Activated naive CD8-positive, alpha-beta T cell treated with anti-CD3 and anti-CD28 coated beads, Interleukin-2, amount 50 U/mL, for 24 hours (primary cell): ENCODE results near the gene CENPN.
A peak's percentile ranks its signal among the peaks of the same experiment; 100 is the strongest.

Source experiments
- ATAC-seq: fragments of 150-1000 bp; cut with Tn5 transposase; one replicate; pipeline ENCODE4 v1.10.0; 2021
- DNase-seq: peaks from one replicate; pipeline ENCODE4 v3.0.0; 2021
- H3K27ac Mint-ChIP-seq: one replicate; pipeline ENCODE4 v1.8.0; 2021; ENCODE audit warnings: mild to moderate bottlenecking, mixed read lengths
- H3K27me3 Mint-ChIP-seq: one replicate; pipeline ENCODE4 v1.8.0; 2021; ENCODE audit warnings: mixed read lengths
- H3K36me3 Mint-ChIP-seq: one replicate; pipeline ENCODE4 v1.8.0; 2021; ENCODE audit warnings: low read depth, mixed read lengths
- H3K4me1 Mint-ChIP-seq: one replicate; pipeline ENCODE4 v1.8.0; 2021; ENCODE audit warnings: mixed read lengths
- H3K4me3 Mint-ChIP-seq: one replicate; pipeline ENCODE4 v1.8.0; 2021; ENCODE audit warnings: mild to moderate bottlenecking, moderate library complexity, mixed read lengths
- H3K9me3 Mint-ChIP-seq: one replicate; pipeline ENCODE4 v1.8.0; 2021; ENCODE audit warnings: mixed read lengths

Gene CENPN

GRCh38 chr16:81035398-81035974 is 28.5 kb downstream of the CENPN start, which contains the start of gene ATMIN:
Gene ATMIN (plus strand): TSS chr16:81035842. CDS start chr16:81035871, 29 bp downstream.
- Mint-ChIP-seq H3K27ac (peak within 1 kb of the TSS; percentile 72), H3K9me3 (no peaks in the 10 kb centered on the region), H3K4me3 (peak within 1 kb of the TSS; percentile 84), H3K27me3 (no peaks in the 10 kb centered on the region), H3K36me3 (peaks cover 25% of the 10 kb centered on the region), H3K4me1 (peaks cover 21% of the 10 kb centered on the region)
- ATAC-seq, result peak; percentile 95
- peak; percentile 90 for DNase-seq

- Mint-ChIP-seq H3K4me1 (peaks cover 21% of the 10 kb centered on the region), H3K27me3 (no peaks in the 10 kb centered on the region), H3K9me3 (no peaks in the 10 kb centered on the region), H3K36me3 (peaks cover 24% of the 10 kb centered on the region), H3K27ac (no peak overlapping the region), H3K4me3 (peak overlapping the region; percentile 84)
- ATAC-seq, result peak; percentile 55
- DNase-seq, result peak; percentile 38
Observed at GRCh38 chr16:81035975-81036750, 29.1 kb downstream of the CENPN start.

GRCh38 chr16:81036751-81037350 is 29.8 kb downstream of the CENPN start:
- no peaks in the 10 kb centered on the region for H3K9me3 Mint-ChIP-seq
- no peak overlapping the region for H3K27ac Mint-ChIP-seq
- no peak for DNase-seq
- H3K36me3 Mint-ChIP-seq, result peaks cover 22% of the 10 kb centered on the region
- no peaks in the 10 kb centered on the region for H3K27me3 Mint-ChIP-seq
- no peak for ATAC-seq
- H3K4me3 Mint-ChIP-seq, result peak overlapping the region; percentile 84
- H3K4me1 Mint-ChIP-seq, result peaks cover 21% of the 10 kb centered on the region

- Mint-ChIP-seq H3K27me3 (no peaks in the 10 kb centered on the region), H3K9me3 (no peaks in the 10 kb centered on the region), H3K36me3 (peaks cover 36% of the 10 kb centered on the region), H3K4me1 (peaks cover 21% of the 10 kb centered on the region), H3K27ac (no peak overlapping the region), H3K4me3 (no peak overlapping the region)
- DNase-seq (no peak), ATAC-seq (no peak)
Observed at GRCh38 chr16:81040131-81040530, 33.1 kb downstream of the CENPN start.

GRCh38 chr16:81040842-81041241 is 33.8 kb downstream of the CENPN start:
- Mint-ChIP-seq H3K4me1 (peaks cover 21% of the 10 kb centered on the region), H3K27me3 (no peaks in the 10 kb centered on the region), H3K27ac (no peak overlapping the region), H3K36me3 (peaks cover 40% of the 10 kb centered on the region), H3K4me3 (no peak overlapping the region), H3K9me3 (no peaks in the 10 kb centered on the region)
- DNase-seq (no peak), ATAC-seq (no peak)

- Mint-ChIP-seq H3K4me1 (peaks cover 19% of the 10 kb centered on the region), H3K4me3 (no peak overlapping the region), H3K27ac (no peak overlapping the region), H3K27me3 (no peaks in the 10 kb centered on the region), H3K9me3 (no peaks in the 10 kb centered on the region), H3K36me3 (peaks cover 40% of the 10 kb centered on the region)
- DNase-seq (no peak), ATAC-seq (no peak)
Observed at GRCh38 chr16:81041696-81042095, 34.7 kb downstream of the CENPN start.

- Mint-ChIP-seq H3K27ac (peak overlapping the region; percentile 37), H3K27me3 (no peaks in the 10 kb centered on the region), H3K4me1 (peaks cover 8% of the 10 kb centered on the region), H3K36me3 (peaks cover 39% of the 10 kb centered on the region), H3K4me3 (no peak overlapping the region), H3K9me3 (no peaks in the 10 kb centered on the region)
- ATAC-seq, result no peak
- no peak for DNase-seq
Observed at GRCh38 chr16:81042821-81043220, 35.8 kb downstream of the CENPN start.

GRCh38 chr16:81053761-81054160 is 46.7 kb downstream of the CENPN start:
- no peaks in the 10 kb centered on the region for H3K4me1 Mint-ChIP-seq
- no peaks in the 10 kb centered on the region for H3K27me3 Mint-ChIP-seq
- H3K4me3 Mint-ChIP-seq, result no peak overlapping the region
- DNase-seq (no peak), ATAC-seq (no peak)
- H3K9me3 Mint-ChIP-seq, result peaks cover 19% of the 10 kb centered on the region
- peaks cover 9% of the 10 kb centered on the region for H3K36me3 Mint-ChIP-seq
- no peak overlapping the region for H3K27ac Mint-ChIP-seq

GRCh38 chr16:81060576-81061306 is 53.7 kb downstream of the CENPN start:
- no peaks in the 10 kb centered on the region for H3K27me3 Mint-ChIP-seq
- H3K4me1 Mint-ChIP-seq, result no peaks in the 10 kb centered on the region
- H3K4me3 Mint-ChIP-seq, result no peak overlapping the region
- ATAC-seq (no peak), DNase-seq (no peak)
- no peaks in the 10 kb centered on the region for H3K36me3 Mint-ChIP-seq
- H3K27ac Mint-ChIP-seq, result no peak overlapping the region
- no peaks in the 10 kb centered on the region for H3K9me3 Mint-ChIP-seq

- no peaks in the 10 kb centered on the region for H3K9me3 Mint-ChIP-seq
- no peaks in the 10 kb centered on the region for H3K27me3 Mint-ChIP-seq
- ATAC-seq, result no peak
- H3K4me3 Mint-ChIP-seq, result no peak overlapping the region
- H3K27ac Mint-ChIP-seq, result no peak overlapping the region
- H3K36me3 Mint-ChIP-seq, result no peaks in the 10 kb centered on the region
- H3K4me1 Mint-ChIP-seq, result no peaks in the 10 kb centered on the region
- DNase-seq, result no peak
Observed at GRCh38 chr16:81061307-81061640, 54.3 kb downstream of the CENPN start.

GRCh38 chr16:81061871-81062608 is 55.0 kb downstream of the CENPN start:
- no peak overlapping the region for H3K4me3 Mint-ChIP-seq
- H3K27ac Mint-ChIP-seq, result no peak overlapping the region
- no peaks in the 10 kb centered on the region for H3K27me3 Mint-ChIP-seq
- H3K36me3 Mint-ChIP-seq, result no peaks in the 10 kb centered on the region
- no peaks in the 10 kb centered on the region for H3K4me1 Mint-ChIP-seq
- no peak for DNase-seq
- H3K9me3 Mint-ChIP-seq, result no peaks in the 10 kb centered on the region
- no peak for ATAC-seq

- no peaks in the 10 kb centered on the region for H3K36me3 Mint-ChIP-seq
- DNase-seq (no peak), ATAC-seq (no peak)
- H3K27me3 Mint-ChIP-seq, result peaks cover 2% of the 10 kb centered on the region
- H3K4me3 Mint-ChIP-seq, result no peak overlapping the region
- H3K4me1 Mint-ChIP-seq, result no peaks in the 10 kb centered on the region
- no peak overlapping the region for H3K27ac Mint-ChIP-seq
- no peaks in the 10 kb centered on the region for H3K9me3 Mint-ChIP-seq
Observed at GRCh38 chr16:81066681-81067080, 59.7 kb downstream of the CENPN start.

GRCh38 chr16:81067166-81067565 is 60.2 kb downstream of the CENPN start:
- Mint-ChIP-seq H3K9me3 (no peaks in the 10 kb centered on the region), H3K4me3 (no peak overlapping the region), H3K36me3 (no peaks in the 10 kb centered on the region), H3K27ac (no peak overlapping the region), H3K27me3 (peaks cover 2% of the 10 kb centered on the region), H3K4me1 (no peaks in the 10 kb centered on the region)
- no peak for DNase-seq
- ATAC-seq, result no peak

- no peaks in the 10 kb centered on the region for H3K9me3 Mint-ChIP-seq
- DNase-seq, result no peak
- H3K36me3 Mint-ChIP-seq, result no peaks in the 10 kb centered on the region
- H3K27ac Mint-ChIP-seq, result no peak overlapping the region
- H3K4me3 Mint-ChIP-seq, result no peak overlapping the region
- ATAC-seq, result no peak
- no peaks in the 10 kb centered on the region for H3K4me1 Mint-ChIP-seq
- peaks cover 2% of the 10 kb centered on the region for H3K27me3 Mint-ChIP-seq
Observed at GRCh38 chr16:81069063-81069462, 62.0 kb downstream of the CENPN start.
